Cardiac fibroblast (primary cell): ENCODE measurements around the gene MAGED1.

Experiments used
- DNase-seq, 2 donors: peaks; one replicate each; pipeline versions ENCODE4 v3.0.0 to v3.0.0-alpha.2; 2010; ENCODE audit warnings: low read depth in 2 of 2
- H3K4me3 ChIP-seq, 2 donors: replicated peaks in 1 of 2; 1 replicate in 1 of 2; 2 replicates in 1 of 2; pipeline ENCODE4 v1.5.1; 2011; ENCODE audit warnings: low read depth in 2 of 2, low read length in 2 of 2, mild to moderate bottlenecking in 2 of 2, moderate library complexity in 1 of 2
- TF ChIP-seq, protein P1 (sequence below): IDR thresholded peaks from one replicate; pipeline ENCODE4 v1.5.1; 2011; ENCODE audit warnings: low read depth, mild to moderate bottlenecking, low read length, inconsistent platforms

The MAGED1 gene, protein sequence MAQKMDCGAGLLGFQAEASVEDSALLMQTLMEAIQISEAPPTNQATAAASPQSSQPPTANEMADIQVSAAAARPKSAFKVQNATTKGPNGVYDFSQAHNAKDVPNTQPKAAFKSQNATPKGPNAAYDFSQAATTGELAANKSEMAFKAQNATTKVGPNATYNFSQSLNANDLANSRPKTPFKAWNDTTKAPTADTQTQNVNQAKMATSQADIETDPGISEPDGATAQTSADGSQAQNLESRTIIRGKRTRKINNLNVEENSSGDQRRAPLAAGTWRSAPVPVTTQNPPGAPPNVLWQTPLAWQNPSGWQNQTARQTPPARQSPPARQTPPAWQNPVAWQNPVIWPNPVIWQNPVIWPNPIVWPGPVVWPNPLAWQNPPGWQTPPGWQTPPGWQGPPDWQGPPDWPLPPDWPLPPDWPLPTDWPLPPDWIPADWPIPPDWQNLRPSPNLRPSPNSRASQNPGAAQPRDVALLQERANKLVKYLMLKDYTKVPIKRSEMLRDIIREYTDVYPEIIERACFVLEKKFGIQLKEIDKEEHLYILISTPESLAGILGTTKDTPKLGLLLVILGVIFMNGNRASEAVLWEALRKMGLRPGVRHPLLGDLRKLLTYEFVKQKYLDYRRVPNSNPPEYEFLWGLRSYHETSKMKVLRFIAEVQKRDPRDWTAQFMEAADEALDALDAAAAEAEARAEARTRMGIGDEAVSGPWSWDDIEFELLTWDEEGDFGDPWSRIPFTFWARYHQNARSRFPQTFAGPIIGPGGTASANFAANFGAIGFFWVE

DNA sequence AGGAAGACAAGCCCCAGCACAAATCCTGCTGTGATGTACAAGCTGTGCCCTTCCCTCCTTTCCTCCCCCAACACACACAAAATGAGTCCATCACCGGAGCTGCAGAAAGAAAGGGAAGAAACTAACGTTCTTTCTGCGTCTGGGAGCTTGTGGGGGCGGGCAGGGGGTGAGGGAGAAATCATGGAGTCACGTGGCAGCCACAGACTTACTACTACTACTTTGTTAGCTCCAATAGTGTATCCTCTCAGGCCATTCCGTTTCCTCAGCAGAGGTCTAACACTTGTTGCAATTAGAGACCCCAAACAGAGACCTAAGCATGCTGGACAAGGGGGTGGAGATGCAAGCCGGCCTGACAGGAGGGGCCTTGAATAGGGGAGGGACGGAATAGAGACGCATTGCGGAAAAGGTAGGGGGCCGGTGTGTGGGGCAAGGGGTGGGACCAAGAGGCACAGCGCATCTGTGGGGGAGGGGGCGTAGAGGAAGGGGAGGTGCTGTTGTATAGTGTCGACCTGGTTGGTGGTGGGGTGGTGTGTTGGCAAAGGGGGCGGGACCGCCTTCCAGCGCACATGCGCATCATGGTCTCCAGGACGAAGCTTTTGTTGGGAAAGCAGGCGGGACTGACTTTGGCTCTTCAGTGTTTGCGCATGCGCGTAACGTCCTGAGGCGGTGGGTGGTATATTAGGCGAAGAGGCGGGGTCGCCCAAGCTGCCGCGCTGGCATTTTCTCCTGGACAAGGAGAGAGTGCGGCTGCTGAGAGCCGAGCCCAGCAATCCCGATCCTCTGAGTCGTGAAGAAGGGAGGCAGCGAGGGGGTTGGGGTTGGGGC is at the start of gene MAGED1:
Gene MAGED1 (plus strand): TSS at position 703 of the 825 bp plus-strand sequence. CDS start 682 bp downstream, outside the sequence.
- H3K4me3 ChIP-seq: peak within 1 kb of the TSS; percentile 67 to 70
- peak; percentile 94 to 97 for DNase-seq
- TF ChIP-seq, protein P1, sequence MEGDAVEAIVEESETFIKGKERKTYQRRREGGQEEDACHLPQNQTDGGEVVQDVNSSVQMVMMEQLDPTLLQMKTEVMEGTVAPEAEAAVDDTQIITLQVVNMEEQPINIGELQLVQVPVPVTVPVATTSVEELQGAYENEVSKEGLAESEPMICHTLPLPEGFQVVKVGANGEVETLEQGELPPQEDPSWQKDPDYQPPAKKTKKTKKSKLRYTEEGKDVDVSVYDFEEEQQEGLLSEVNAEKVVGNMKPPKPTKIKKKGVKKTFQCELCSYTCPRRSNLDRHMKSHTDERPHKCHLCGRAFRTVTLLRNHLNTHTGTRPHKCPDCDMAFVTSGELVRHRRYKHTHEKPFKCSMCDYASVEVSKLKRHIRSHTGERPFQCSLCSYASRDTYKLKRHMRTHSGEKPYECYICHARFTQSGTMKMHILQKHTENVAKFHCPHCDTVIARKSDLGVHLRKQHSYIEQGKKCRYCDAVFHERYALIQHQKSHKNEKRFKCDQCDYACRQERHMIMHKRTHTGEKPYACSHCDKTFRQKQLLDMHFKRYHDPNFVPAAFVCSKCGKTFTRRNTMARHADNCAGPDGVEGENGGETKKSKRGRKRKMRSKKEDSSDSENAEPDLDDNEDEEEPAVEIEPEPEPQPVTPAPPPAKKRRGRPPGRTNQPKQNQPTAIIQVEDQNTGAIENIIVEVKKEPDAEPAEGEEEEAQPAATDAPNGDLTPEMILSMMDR: no peak

DNA sequence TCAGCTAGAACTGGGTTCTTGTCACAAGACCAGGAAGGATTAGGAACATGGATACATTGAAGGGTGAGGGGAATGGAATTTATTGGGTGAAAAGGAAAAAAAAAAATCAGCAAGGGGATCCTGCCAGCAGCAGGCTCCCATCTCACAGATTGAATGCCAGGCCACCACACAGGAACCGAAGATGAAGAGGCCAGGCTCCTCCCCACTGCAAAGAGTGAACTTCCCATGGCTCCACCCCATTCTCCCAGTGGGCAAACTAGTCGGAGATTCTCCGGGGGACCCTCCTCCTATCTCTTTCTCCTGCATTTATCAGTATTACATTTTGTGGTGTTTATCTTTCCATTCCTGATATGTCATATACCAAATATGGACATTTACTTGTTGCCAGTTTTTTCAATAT is 46.0 kb upstream of the MAGED1 start:
- TF ChIP-seq, protein P1: no peak

DNA sequence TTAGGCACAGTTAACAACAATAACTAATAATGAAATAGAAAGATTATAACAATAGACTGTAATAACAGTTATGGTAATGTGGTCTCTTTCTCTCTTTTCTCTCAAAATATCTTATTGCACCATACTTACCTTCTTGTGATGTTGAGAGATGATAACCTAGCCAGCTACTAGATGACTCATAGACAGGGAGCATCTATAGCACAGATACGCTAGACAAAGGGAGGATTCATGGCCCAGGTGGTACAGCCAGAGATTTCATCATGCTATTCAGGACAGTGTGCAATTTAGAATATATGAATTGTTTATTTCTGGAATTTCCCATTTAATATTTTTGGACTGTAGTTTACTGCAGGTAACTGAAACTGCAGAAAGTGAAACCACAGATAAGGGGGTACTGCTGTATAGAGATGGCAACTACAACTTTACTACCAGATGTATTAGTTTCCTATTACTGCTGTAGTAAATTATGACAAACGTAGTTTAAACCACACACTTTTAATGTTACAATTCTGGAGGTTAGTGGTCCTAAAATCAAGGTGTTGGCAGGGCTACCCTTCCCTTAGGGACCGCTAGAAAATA is 41.8 kb upstream of the MAGED1 start:
- TF ChIP-seq, protein P1: no peak
- DNase-seq: no peak

More for the DNA sequence above, 46.0 kb upstream of the MAGED1 start:
- H3K4me3 ChIP-seq: no peak overlapping the region
- no peak for DNase-seq

DNA sequence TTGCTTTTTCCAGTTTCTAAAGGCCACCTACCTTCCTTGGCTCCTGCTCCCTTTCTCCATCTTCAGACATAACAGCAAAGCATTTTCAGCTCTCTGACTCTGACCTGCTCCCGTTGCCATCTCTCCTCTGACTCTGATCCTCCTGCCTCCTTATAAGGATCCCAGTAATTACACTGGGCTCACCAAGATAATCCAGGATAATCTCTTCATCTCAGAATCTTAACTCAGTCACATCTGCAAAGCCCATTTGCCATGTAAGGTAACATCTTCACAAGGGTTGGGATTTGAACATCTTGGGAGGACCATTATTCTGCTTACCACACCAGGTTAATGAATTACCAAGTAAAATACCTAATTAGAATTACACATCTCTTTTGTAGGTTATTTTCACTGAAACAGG is 41.3 kb upstream of the MAGED1 start:
- TF ChIP-seq, protein P1: no peak
- DNase-seq: no peak
- no peak overlapping the region for H3K4me3 ChIP-seq

More for the DNA sequence above, 41.8 kb upstream of the MAGED1 start:
- no peak overlapping the region for H3K4me3 ChIP-seq

DNA sequence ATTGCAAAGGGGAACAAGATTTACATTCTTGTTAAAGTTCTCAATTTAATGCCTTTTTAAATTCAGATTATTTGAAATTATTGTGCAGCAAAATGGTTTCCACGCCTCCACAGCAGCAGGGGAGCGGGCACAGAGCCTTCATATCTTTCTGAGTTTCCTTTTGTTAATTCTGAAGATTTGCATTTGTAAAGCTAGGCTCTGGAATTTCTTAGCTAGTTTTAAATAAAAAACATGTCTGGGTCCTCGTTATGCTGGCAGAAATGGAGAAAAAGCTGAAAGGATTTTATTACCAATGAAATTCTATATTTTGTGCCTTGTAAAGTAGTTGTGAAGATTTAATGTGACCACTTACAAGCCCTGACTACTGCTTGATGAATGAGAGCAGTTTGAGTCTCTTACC is 40.8 kb upstream of the MAGED1 start:
- DNase-seq: no peak
- TF ChIP-seq, protein P1: no peak
- no peak overlapping the region for H3K4me3 ChIP-seq

DNA sequence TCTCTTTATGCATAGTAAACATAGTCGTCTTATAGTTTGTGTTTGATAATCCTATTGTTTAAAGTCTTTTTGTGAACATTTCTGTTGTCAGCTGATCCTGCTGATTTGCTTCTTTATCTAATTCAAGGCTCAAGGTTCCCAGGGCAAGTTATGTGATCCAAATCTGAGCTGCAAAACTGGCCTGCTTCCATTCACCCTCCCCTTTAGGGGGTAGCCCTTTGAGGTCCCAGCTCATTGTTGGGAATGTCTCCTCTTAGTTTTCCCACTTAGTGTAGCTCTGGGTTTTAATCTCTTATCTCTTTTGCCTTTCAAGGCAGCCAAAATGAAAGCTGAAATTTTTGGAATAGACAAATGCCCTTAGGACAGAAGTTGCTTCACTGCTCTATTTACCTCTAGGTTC is 40.2 kb upstream of the MAGED1 start:
- TF ChIP-seq, protein P1: no peak
- DNase-seq: no peak

More for the DNA sequence above, 40.2 kb upstream of the MAGED1 start:
- no peak overlapping the region for H3K4me3 ChIP-seq
